MM.1S (cell line): Measurements from ENCODE around the gene CACNA1C.
A peak's percentile ranks its signal among the peaks of the same experiment; 100 is the strongest.

Experiments
- DNase-seq: peaks from one replicate; pipeline ENCODE4 v3.0.0-alpha.2; 2015
- H2AFZ ChIP-seq: fragments of 300-600 bp; sonication (generic); 2 replicates; pipeline ENCODE4 v1.6.0; 2016; ENCODE audit warnings: antibody characterized with exemption, low read length
- H3F3A ChIP-seq: fragments of 300-600 bp; sonication (generic); 2 replicates; pipeline ENCODE4 v1.6.1; 2016; ENCODE audit warnings: mild to moderate bottlenecking, antibody characterized with exemption, low read length, moderate library complexity, mixed read lengths; ENCODE audit not compliant: insufficient read depth
- H3K27ac ChIP-seq: fragments of 300-600 bp; sonication (generic); 2 replicates; pipeline ENCODE4 v1.5.1; 2016; ENCODE audit warnings: mild to moderate bottlenecking, low read length
- H3K27me3 ChIP-seq: fragments of 300-600 bp; sonication (generic); replicated peaks from 2 replicates; pipeline ENCODE4 v1.6.0; 2016; ENCODE audit warnings: low read length; ENCODE audit not compliant: insufficient read depth
- H3K36me3 ChIP-seq: fragments of 300-600 bp; sonication (generic); replicated peaks from 2 replicates; pipeline ENCODE4 v1.6.1; 2016; ENCODE audit warnings: mild to moderate bottlenecking, low read length, mixed read lengths; ENCODE audit not compliant: insufficient read depth
- H3K4me1 ChIP-seq: fragments of 300-600 bp; sonication (generic); 2 replicates; pipeline ENCODE4 v1.6.1; 2016; ENCODE audit warnings: low read length, mixed read lengths
- H3K4me2 ChIP-seq: fragments of 300-600 bp; sonication (generic); 2 replicates; pipeline ENCODE4 v1.6.0; 2016; ENCODE audit warnings: low read depth, low read length
- H3K4me3 ChIP-seq: fragments of 300-600 bp; sonication (generic); 2 replicates; pipeline ENCODE4 v1.5.1; 2016; ENCODE audit warnings: low read length, mixed read lengths
- H3K79me2 ChIP-seq: fragments of 300-600 bp; sonication (generic); 2 replicates; pipeline ENCODE4 v1.6.1; 2016; ENCODE audit warnings: mixed run types, low read length, mixed read lengths
- H3K9ac ChIP-seq: fragments of 300-600 bp; sonication (generic); 2 replicates; pipeline ENCODE4 v1.6.1; 2016; ENCODE audit warnings: low read length, mixed read lengths
- H3K9me2 ChIP-seq: fragments of 300-600 bp; sonication (generic); replicated peaks from 2 replicates; pipeline ENCODE4 v1.6.1; 2016; ENCODE audit warnings: mild to moderate bottlenecking, low read length, mixed read lengths; ENCODE audit not compliant: insufficient read depth
- H3K9me3 ChIP-seq: fragments of 300-600 bp; sonication (generic); replicated peaks from 2 replicates; pipeline ENCODE4 v1.6.1; 2016; ENCODE audit warnings: mild to moderate bottlenecking, low read length, mixed read lengths; ENCODE audit not compliant: insufficient read depth
- H4K20me1 ChIP-seq: fragments of 300-600 bp; sonication (generic); 2 replicates; pipeline ENCODE4 v1.6.1; 2016; ENCODE audit warnings: mild to moderate bottlenecking, low read length, moderate library complexity, mixed read lengths; ENCODE audit not compliant: insufficient read depth
- CTCF ChIP-seq: fragments of 300-600 bp; sonication (generic); IDR thresholded peaks from 2 replicates; pipeline ENCODE4 v1.5.1; 2016; ENCODE audit warnings: antibody characterized with exemption, low read length, mixed read lengths
- EZH2 ChIP-seq: fragments of 300-600 bp; sonication (generic); optimal IDR thresholded peaks from 2 replicates; pipeline ENCODE3; 2017; ENCODE audit warnings: low read depth, mild to moderate bottlenecking, antibody characterized with exemption, low read length, mixed read lengths
- EZH2phosphoT487 ChIP-seq: fragments of 300-600 bp; sonication (generic); IDR thresholded peaks from 2 replicates; pipeline ENCODE4 v1.6.1; 2018; ENCODE audit warnings: antibody characterized with exemption, low read length

The CACNA1C gene

GRCh38 chr12:2212971-2213869, 160.4 kb downstream of the CACNA1C start:
- Histone ChIP-seq H3K4me1 (no peaks in the 10 kb centered on the region), H3K4me3 (no peak overlapping the region), H3K36me3 (no peaks in the 10 kb centered on the region), H3K9me3 (no peaks in the 10 kb centered on the region), H2AFZ (no peak overlapping the region), H4K20me1 (no peaks in the 10 kb centered on the region), H3F3A (no peaks in the 10 kb centered on the region), H3K4me2 (no peak overlapping the region), H3K27ac (no peak overlapping the region), H3K9ac (no peak overlapping the region), H3K79me2 (no peaks in the 10 kb centered on the region), H3K27me3 (no peaks in the 10 kb centered on the region), H3K9me2 (no peaks in the 10 kb centered on the region)
- DNase-seq: peak; percentile 10
- TF ChIP-seq CTCF (no peak), EZH2 (no peak), EZH2phosphoT487 (no peak)

GRCh38 chr12:2214411-2214810, 161.6 kb downstream of the CACNA1C start:
- Histone ChIP-seq H3K27ac (no peak overlapping the region), H3K36me3 (no peaks in the 10 kb centered on the region), H3F3A (no peaks in the 10 kb centered on the region), H3K4me1 (no peaks in the 10 kb centered on the region), H3K27me3 (no peaks in the 10 kb centered on the region), H3K4me2 (no peak overlapping the region), H2AFZ (no peak overlapping the region), H4K20me1 (no peaks in the 10 kb centered on the region), H3K9ac (no peak overlapping the region), H3K9me3 (no peaks in the 10 kb centered on the region), H3K9me2 (no peaks in the 10 kb centered on the region), H3K79me2 (no peaks in the 10 kb centered on the region), H3K4me3 (no peak overlapping the region)
- DNase-seq: no peak
- TF ChIP-seq EZH2phosphoT487: no peak
- TF ChIP-seq CTCF: no peak
- TF ChIP-seq EZH2: no peak

- no peak overlapping the region for H3K27ac ChIP-seq
- H2AFZ ChIP-seq: no peak overlapping the region
- no peaks in the 10 kb centered on the region for H3K79me2 ChIP-seq
- H3K9me3 ChIP-seq: no peaks in the 10 kb centered on the region
- H3K27me3 ChIP-seq: no peaks in the 10 kb centered on the region
- TF ChIP-seq CTCF (no peak), EZH2phosphoT487 (no peak), EZH2 (no peak)
- H3K4me3 ChIP-seq: no peak overlapping the region
- H3K36me3 ChIP-seq: no peaks in the 10 kb centered on the region
- no peaks in the 10 kb centered on the region for H3F3A ChIP-seq
- no peak overlapping the region for H3K4me2 ChIP-seq
- no peak for DNase-seq
- no peak overlapping the region for H3K9ac ChIP-seq
- no peaks in the 10 kb centered on the region for H3K9me2 ChIP-seq
- no peaks in the 10 kb centered on the region for H3K4me1 ChIP-seq
- no peaks in the 10 kb centered on the region for H4K20me1 ChIP-seq
Observed at GRCh38 chr12:2215709-2216560, 163.1 kb downstream of the CACNA1C start.
